Tibial artery (tissue), 4 donors: Measurements from ENCODE around the gene ELF1.

Experiments
- DNase-seq, 2 donors: peaks; one replicate each; pipeline ENCODE4 v3.0.0-alpha.2; 2019
- H3K27ac ChIP-seq, 2 donors: fragments of 200-600 bp; sonication (generic) in 1 of 2; 1 replicate in 1 of 2; 2 replicates in 1 of 2; pipeline ENCODE4 v1.5.1; 2018 to 2019; ENCODE audit warnings: mild to moderate bottlenecking in 1 of 2
- H3K27me3 ChIP-seq, 2 donors: fragments of 200-600 bp; sonication (generic) in 1 of 2; one replicate each; pipeline versions ENCODE4 v1.5.1 to v1.6.0; 2016 to 2019
- H3K36me3 ChIP-seq, 3 donors: fragments of 200-600 bp; sonication (generic) in 2 of 3; one replicate each; pipeline ENCODE4 v1.5.1; 2016 to 2019; ENCODE audit warnings: mild to moderate bottlenecking in 2 of 3
- H3K4me1 ChIP-seq, 4 donors: fragments of 200-600 bp; sonication (generic) in 2 of 4; 1 replicate in 3 of 4; 2 replicates in 1 of 4; pipeline ENCODE4 v1.5.1; 2016 to 2019
- H3K4me3 ChIP-seq, 2 donors: fragments of 200-600 bp; sonication (generic) in 1 of 2; 1 replicate in 1 of 2; 2 replicates in 1 of 2; pipeline ENCODE4 v1.5.1; 2018 to 2019; ENCODE audit warnings: mild to moderate bottlenecking in 2 of 2
- H3K9me3 ChIP-seq, 3 donors: fragments of 200-600 bp; sonication (generic) in 1 of 3; one replicate each; pipeline ENCODE4 v1.5.1; 2016 to 2019
- intact Hi-C: fragments of 100-400 bp; cut with DNase I; formaldehyde crosslinking; loops from one replicate; pipeline ENCODE4 v1.15.0; 2023; ENCODE audit warnings: low total_unique reads
- TF ChIP-seq, protein P1 (sequence below), 2 experiments: fragments of 200-600 bp in 1 of 2; fragments of 450-650 bp in 1 of 2; IDR thresholded peaks; one replicate each; pipeline ENCODE4 v1.5.1; 2017 to 2019; ENCODE audit warnings: antibody characterized with exemption in 2 of 2, mild to moderate bottlenecking in 1 of 2, moderate library complexity in 1 of 2

ELF1 gene

GRCh38 chr13:40961214-40961613 is 57.9 kb downstream of the ELF1 start:
- Histone ChIP-seq H3K9me3 (no peaks in the 10 kb centered on the region), H3K27me3 (no peaks in the 10 kb centered on the region), H3K4me3 (no peak overlapping the region), H3K36me3 (peaks cover 7 to 16% (median 15%) of the 10 kb centered on the region in 3 donors), H3K4me1 (peaks cover 0 to 36% (median 7%) of the 10 kb centered on the region in 4 donors), H3K27ac (no peak overlapping the region)
- no peak for DNase-seq
- intact Hi-C loops, result no loop called here
- TF ChIP-seq, protein P1, sequence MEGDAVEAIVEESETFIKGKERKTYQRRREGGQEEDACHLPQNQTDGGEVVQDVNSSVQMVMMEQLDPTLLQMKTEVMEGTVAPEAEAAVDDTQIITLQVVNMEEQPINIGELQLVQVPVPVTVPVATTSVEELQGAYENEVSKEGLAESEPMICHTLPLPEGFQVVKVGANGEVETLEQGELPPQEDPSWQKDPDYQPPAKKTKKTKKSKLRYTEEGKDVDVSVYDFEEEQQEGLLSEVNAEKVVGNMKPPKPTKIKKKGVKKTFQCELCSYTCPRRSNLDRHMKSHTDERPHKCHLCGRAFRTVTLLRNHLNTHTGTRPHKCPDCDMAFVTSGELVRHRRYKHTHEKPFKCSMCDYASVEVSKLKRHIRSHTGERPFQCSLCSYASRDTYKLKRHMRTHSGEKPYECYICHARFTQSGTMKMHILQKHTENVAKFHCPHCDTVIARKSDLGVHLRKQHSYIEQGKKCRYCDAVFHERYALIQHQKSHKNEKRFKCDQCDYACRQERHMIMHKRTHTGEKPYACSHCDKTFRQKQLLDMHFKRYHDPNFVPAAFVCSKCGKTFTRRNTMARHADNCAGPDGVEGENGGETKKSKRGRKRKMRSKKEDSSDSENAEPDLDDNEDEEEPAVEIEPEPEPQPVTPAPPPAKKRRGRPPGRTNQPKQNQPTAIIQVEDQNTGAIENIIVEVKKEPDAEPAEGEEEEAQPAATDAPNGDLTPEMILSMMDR (IDR thresholded peaks at IDR 0.05), result no peak

- H3K9me3 ChIP-seq, result no peaks in the 10 kb centered on the region
- no peak overlapping the region for H3K4me3 ChIP-seq
- H3K4me1 ChIP-seq, result peaks cover 0 to 32% (median 7%) of the 10 kb centered on the region in 4 donors
- TF ChIP-seq, protein P1 (IDR thresholded peaks at IDR 0.05), result no peak
- H3K27me3 ChIP-seq, result no peaks in the 10 kb centered on the region
- H3K36me3 ChIP-seq, result peaks cover 7 to 16% (median 15%) of the 10 kb centered on the region in 3 donors
- DNase-seq, result no peak
- H3K27ac ChIP-seq, result no peak overlapping the region
- intact Hi-C loops, result no loop called here
These were observed 58.4 kb downstream of the ELF1 start for GRCh38 chr13:40960716-40961115.

GRCh38 chr13:40958655-40959054 is 60.5 kb downstream of the ELF1 start:
- no peak for DNase-seq
- no peak overlapping the region for H3K4me3 ChIP-seq
- H3K27me3 ChIP-seq, result no peaks in the 10 kb centered on the region
- no peak overlapping the region for H3K27ac ChIP-seq
- H3K36me3 ChIP-seq, result peaks cover 7 to 21% (median 19%) of the 10 kb centered on the region in 3 donors
- peaks cover 0 to 15% (median under 1%) of the 10 kb centered on the region in 4 donors for H3K4me1 ChIP-seq
- no peaks in the 10 kb centered on the region for H3K9me3 ChIP-seq
- intact Hi-C loops, result no loop called here
- TF ChIP-seq, protein P1 (IDR thresholded peaks at IDR 0.05), result no peak

- intact Hi-C loops, result no loop called here
- Histone ChIP-seq H3K4me1 (peaks cover 0 to 11% (median 2%) of the 10 kb centered on the region in 4 donors), H3K4me3 (no peak overlapping the region), H3K9me3 (no peaks in the 10 kb centered on the region), H3K36me3 (peaks cover 14 to 74% (median 72%) of the 10 kb centered on the region in 3 donors), H3K27me3 (no peaks in the 10 kb centered on the region), H3K27ac (no peak overlapping the region)
- no peak for DNase-seq
- TF ChIP-seq, protein P1 (IDR thresholded peaks at IDR 0.05), result no peak
These were observed 72.6 kb downstream of the ELF1 start for GRCh38 chr13:40946485-40946884.

- Histone ChIP-seq H3K27me3 (no peaks in the 10 kb centered on the region), H3K9me3 (no peaks in the 10 kb centered on the region), H3K4me3 (no peak overlapping the region), H3K4me1 (peaks cover 0 to 11% (median 2%) of the 10 kb centered on the region in 4 donors), H3K27ac (peak overlapping the region in 1 of 2 donors; percentile 20), H3K36me3 (peaks cover 14 to 63% (median 55%) of the 10 kb centered on the region in 3 donors)
- intact Hi-C loops, result no loop called here
- no peak for DNase-seq
- TF ChIP-seq, protein P1 (IDR thresholded peaks at IDR 0.05), result no peak
These were observed 76.0 kb downstream of the ELF1 start for GRCh38 chr13:40943073-40943472.

DNA sequence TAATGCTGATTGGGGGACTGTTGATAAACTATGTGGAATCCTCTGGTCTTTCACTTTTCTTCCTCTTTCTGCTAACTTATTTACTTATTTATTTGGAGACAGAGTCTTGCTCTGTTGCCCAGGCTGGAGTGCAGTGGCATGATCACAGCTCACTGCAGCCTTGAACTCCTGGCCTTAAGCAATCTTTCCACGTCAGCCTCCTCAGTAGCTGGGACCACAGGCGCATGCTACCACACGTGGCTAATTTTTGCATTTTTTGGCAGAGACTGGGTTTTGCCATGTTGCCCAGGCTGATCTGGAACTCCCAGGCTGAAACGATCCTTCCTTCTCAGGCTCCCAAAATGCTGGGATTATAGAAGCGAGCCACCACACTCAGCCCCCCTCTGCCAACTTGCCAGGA is 77.5 kb downstream of the ELF1 start:
- TF ChIP-seq, protein P1 (IDR thresholded peaks at IDR 0.05), result no peak
- Histone ChIP-seq H3K4me1 (peaks cover 0 to 11% (median 2%) of the 10 kb centered on the region in 4 donors), H3K9me3 (no peaks in the 10 kb centered on the region), H3K27ac (no peak overlapping the region), H3K4me3 (no peak overlapping the region), H3K27me3 (no peaks in the 10 kb centered on the region), H3K36me3 (peaks cover 10 to 61% (median 47%) of the 10 kb centered on the region in 3 donors)
- intact Hi-C loops, result no loop called here
- no peak for DNase-seq
